ENCODE results near the gene ZNF165.

- TF ChIP-seq POLR2A (IDR thresholded peaks at IDR 0.05) (no peak), POLR2AphosphoS5 (IDR thresholded peaks at IDR 0.05) (no peak)
Observed at GRCh38 chr6:28134015-28134414, 53.6 kb downstream of the ZNF165 start.

All from breast epithelium (tissue), 3 donors.